PC-9 (cell line): Measurements from ENCODE around the gene CLDN20. TPM values are rescaled to one million over a fixed set of nuclear protein-coding genes. Genes with fewer than 3 reads are reported as not detected.

Experiments used
- BruUV-seq: library from RNA; stranded (reverse); fragments of 400-500 nt; replicated peaks from 2 replicates; lab custom pipeline; 2021; lab: Mats Ljungman, UMichigan
- CTCF ChIA-PET: fragments of 300-600 bp; sonication (Branson Sonifier 250); formaldehyde crosslinking; loops from one replicate; lab custom pipeline; 2022; ENCODE audit warnings: antibody characterized with exemption; lab: Charles Lee
- POLR2A ChIA-PET: fragments of 300-600 bp; sonication (Branson Sonifier 250); formaldehyde crosslinking; loops from one replicate; lab custom pipeline; 2022; ENCODE audit warnings: antibody characterized with exemption; ENCODE audit not compliant: unreplicated experiment; lab: Charles Lee
- DNase-seq, 2 experiments: peaks; one replicate each; pipeline versions ENCODE4 v3.0.0 to v3.0.0-alpha.2; 2015 to 2022; ENCODE audit warnings: mixed read lengths in 1 of 2
- H2AFZ ChIP-seq: fragments of 200-600 bp; sonication (generic); 2 replicates; pipeline ENCODE4 v1.8.1; 2017; ENCODE audit warnings: antibody characterized with exemption
- H3F3A ChIP-seq: fragments of 200-600 bp; sonication (generic); 2 replicates; pipeline ENCODE4 v1.8.1; 2017; ENCODE audit warnings: antibody characterized with exemption, mild to moderate bottlenecking, low read depth; ENCODE audit not compliant: insufficient read depth
- H3K27ac ChIP-seq: fragments of 200-600 bp; sonication (generic); 2 replicates; pipeline ENCODE4 v1.6.1; 2016; ENCODE audit warnings: mixed run types
- H3K27me3 ChIP-seq: fragments of 200-600 bp; sonication (generic); 2 replicates; pipeline ENCODE4 v1.6.1; 2016; ENCODE audit warnings: low read depth, mixed run types; ENCODE audit not compliant: insufficient read depth
- H3K36me3 ChIP-seq: fragments of 200-600 bp; sonication (generic); 2 replicates; pipeline ENCODE4 v1.6.1; 2016; ENCODE audit warnings: low read depth, mixed run types
- H3K4me1 ChIP-seq: fragments of 200-600 bp; sonication (generic); replicated peaks from 2 replicates; pipeline ENCODE4 v1.6.1; 2016; ENCODE audit warnings: mixed run types; ENCODE audit not compliant: insufficient read depth
- H3K4me2 ChIP-seq: fragments of 200-600 bp; sonication (generic); 2 replicates; pipeline ENCODE4 v1.6.1; 2017; ENCODE audit warnings: mixed run types
- H3K4me3 ChIP-seq: fragments of 200-600 bp; sonication (generic); 2 replicates; pipeline ENCODE4 v1.6.1; 2016; ENCODE audit warnings: mixed run types
- H3K79me2 ChIP-seq: fragments of 200-600 bp; sonication (generic); 2 replicates; pipeline ENCODE4 v1.6.1; 2017; ENCODE audit warnings: low read depth, mixed run types
- H3K9me2 ChIP-seq: fragments of 200-600 bp; sonication (generic); 2 replicates; pipeline ENCODE4 v1.8.1; 2017; ENCODE audit warnings: mild to moderate bottlenecking; ENCODE audit not compliant: insufficient read depth
- H3K9me3 ChIP-seq: fragments of 200-600 bp; sonication (generic); 2 replicates; pipeline ENCODE4 v1.8.1; 2016; ENCODE audit warnings: low read depth; ENCODE audit not compliant: insufficient read depth
- H4K20me1 ChIP-seq: fragments of 200-600 bp; sonication (generic); 2 replicates; pipeline ENCODE4 v1.8.1; 2017; ENCODE audit not compliant: insufficient read depth
- EZH2 ChIP-seq: fragments of 200-600 bp; sonication (generic); IDR thresholded peaks from 2 replicates; pipeline ENCODE4 v1.8.0; 2017; ENCODE audit warnings: antibody characterized with exemption, low read depth
- intact Hi-C: fragments of 100-400 bp; cut with micrococcal nuclease; formaldehyde crosslinking; loops from one replicate; pipeline ENCODE4 v1.10.0; 2022; ENCODE audit not compliant: unreplicated experiment
- total RNA-seq: library from RNA; stranded (reverse); gene quantifications from 2 replicates; pipeline ENCODE4 v1.2.3, GENCODE V29; 2021
- TF ChIP-seq, protein P1 (sequence below): fragments of 200-600 bp; sonication (generic); conservative IDR thresholded peaks from 2 replicates; pipeline ENCODE4 v1.6.1; 2017; ENCODE audit warnings: mixed run types, antibody characterized with exemption, mild to moderate bottlenecking, moderate library complexity

The CLDN20 gene
- total RNA-seq, 1 experiment from 2014 or later: not detected

DNA sequence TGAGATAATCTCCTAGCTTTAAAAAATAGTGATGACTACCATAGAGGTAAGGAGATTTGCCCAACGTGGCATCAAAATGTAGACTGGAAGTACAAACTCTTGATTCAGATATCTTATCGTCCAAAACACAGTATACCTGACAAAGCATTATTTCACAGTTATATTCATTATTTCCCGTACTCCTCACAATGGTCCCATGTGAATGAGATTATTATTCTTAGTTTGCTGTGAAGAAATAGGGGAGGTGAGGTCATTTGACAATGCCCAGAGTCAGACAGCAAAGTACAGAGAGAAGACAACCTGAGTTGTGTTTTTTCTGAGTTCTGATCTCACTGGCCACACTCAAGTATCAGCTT, 51.7 kb downstream of the CLDN20 start:
- intact Hi-C loops: loop anchor here (10.0 kb wide), 1 partner anchor 641 kb away; no protein-coding TSS in a partner anchor
- BruUV-seq: no TSS peak
- peaks cover 29% of the 10 kb centered on the region for H3K79me2 ChIP-seq

DNA sequence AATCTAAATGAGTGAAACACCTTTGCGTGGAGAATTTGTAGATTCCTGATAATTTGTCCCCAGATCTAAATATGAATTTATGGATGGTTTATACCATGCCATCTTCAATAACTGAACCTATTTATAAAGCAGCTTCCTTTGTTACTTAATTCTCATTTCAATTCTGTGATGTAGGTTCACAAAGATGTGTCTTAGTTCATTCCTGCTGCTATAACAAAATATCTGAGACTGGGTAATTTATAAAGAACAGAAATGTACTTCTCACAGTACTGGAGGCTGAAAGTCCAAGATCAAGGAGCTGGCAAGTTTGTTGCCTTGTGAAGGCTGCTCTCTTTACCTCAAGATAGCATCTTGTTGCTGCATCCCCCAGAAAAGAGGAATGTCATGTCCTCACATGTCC, 52.6 kb downstream of the CLDN20 start:
- CTCF ChIA-PET: no interaction called here
- H3K9me3 ChIP-seq: no peaks in the 10 kb centered on the region
- no peaks in the 10 kb centered on the region for H3K27me3 ChIP-seq
- peaks cover 19% of the 10 kb centered on the region; the same call in 1 of the 2 replicates for H3K4me1 ChIP-seq
- intact Hi-C loops: loop anchor here (10.0 kb wide), 1 partner anchor 642 kb away; no protein-coding TSS in a partner anchor
- POLR2A ChIA-PET: no interaction called here
- peaks cover 10% of the 10 kb centered on the region; the same call in 1 of the 2 replicates for H3F3A ChIP-seq
- H3K36me3 ChIP-seq: peaks cover 11% of the 10 kb centered on the region; the same call in 1 of the 2 replicates
- DNase-seq: no peak
- peak overlapping the region; percentile 24; the same call in 1 of the 2 replicates for H3K4me3 ChIP-seq
- TF ChIP-seq EZH2: no peak
- TF ChIP-seq, protein P1, sequence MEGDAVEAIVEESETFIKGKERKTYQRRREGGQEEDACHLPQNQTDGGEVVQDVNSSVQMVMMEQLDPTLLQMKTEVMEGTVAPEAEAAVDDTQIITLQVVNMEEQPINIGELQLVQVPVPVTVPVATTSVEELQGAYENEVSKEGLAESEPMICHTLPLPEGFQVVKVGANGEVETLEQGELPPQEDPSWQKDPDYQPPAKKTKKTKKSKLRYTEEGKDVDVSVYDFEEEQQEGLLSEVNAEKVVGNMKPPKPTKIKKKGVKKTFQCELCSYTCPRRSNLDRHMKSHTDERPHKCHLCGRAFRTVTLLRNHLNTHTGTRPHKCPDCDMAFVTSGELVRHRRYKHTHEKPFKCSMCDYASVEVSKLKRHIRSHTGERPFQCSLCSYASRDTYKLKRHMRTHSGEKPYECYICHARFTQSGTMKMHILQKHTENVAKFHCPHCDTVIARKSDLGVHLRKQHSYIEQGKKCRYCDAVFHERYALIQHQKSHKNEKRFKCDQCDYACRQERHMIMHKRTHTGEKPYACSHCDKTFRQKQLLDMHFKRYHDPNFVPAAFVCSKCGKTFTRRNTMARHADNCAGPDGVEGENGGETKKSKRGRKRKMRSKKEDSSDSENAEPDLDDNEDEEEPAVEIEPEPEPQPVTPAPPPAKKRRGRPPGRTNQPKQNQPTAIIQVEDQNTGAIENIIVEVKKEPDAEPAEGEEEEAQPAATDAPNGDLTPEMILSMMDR: no peak
- H4K20me1 ChIP-seq: peaks cover 3% of the 10 kb centered on the region; the same call in 1 of the 2 replicates
- no peak overlapping the region for H3K27ac ChIP-seq
- H2AFZ ChIP-seq: no peak overlapping the region
- H3K79me2 ChIP-seq: peaks cover 28% of the 10 kb centered on the region
- H3K4me2 ChIP-seq: peak overlapping the region; percentile 84; the same call in 1 of the 2 replicates
- no TSS peak for BruUV-seq
- no peaks in the 10 kb centered on the region for H3K9me2 ChIP-seq

More for the DNA sequence above, 51.7 kb downstream of the CLDN20 start:
- Histone ChIP-seq H3K27me3 (no peaks in the 10 kb centered on the region), H3K27ac (peak overlapping the region; percentile 77), H3K9me3 (no peaks in the 10 kb centered on the region), H3K4me2 (peak overlapping the region; percentile 84), H4K20me1 (peaks cover 3% of the 10 kb centered on the region; the same call in 1 of the 2 replicates), H2AFZ (peak overlapping the region; percentile 84), H3K4me3 (peak overlapping the region; percentile 85), H3F3A (peaks cover 10% of the 10 kb centered on the region; the same call in 1 of the 2 replicates), H3K9me2 (no peaks in the 10 kb centered on the region), H3K4me1 (peaks cover 23% of the 10 kb centered on the region), H3K36me3 (peaks cover 19% of the 10 kb centered on the region; the same call in 1 of the 2 replicates)
- ChIA-PET POLR2A (no interaction called here), CTCF (no interaction called here)
- DNase-seq: no peak
- TF ChIP-seq EZH2: no peak
- TF ChIP-seq, protein P1: no peak

DNA sequence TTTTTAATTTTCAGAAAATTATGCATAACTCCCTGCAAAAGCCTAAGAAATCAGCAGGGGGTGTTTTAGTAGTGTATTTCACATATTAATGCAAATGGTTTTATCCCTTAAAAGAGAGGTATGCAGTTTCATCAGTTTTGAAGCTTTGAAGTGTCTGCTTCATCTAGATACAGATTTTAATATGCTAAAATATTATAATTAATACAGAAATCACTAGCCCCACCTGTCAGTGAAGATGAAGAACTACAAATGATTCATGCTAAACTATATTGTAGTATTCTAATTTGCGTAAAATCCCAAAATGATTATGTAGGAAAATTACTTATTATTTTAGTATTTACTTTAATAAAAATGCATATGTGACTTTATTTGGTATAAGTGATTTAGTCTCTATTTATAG, 53.4 kb downstream of the CLDN20 start:
- H3F3A ChIP-seq: peaks cover 10% of the 10 kb centered on the region; the same call in 1 of the 2 replicates
- no peaks in the 10 kb centered on the region for H4K20me1 ChIP-seq
- no peak overlapping the region for H3K4me3 ChIP-seq
- H2AFZ ChIP-seq: no peak overlapping the region
- H3K36me3 ChIP-seq: peaks cover 8% of the 10 kb centered on the region; the same call in 1 of the 2 replicates
- no peaks in the 10 kb centered on the region for H3K9me3 ChIP-seq
- DNase-seq: no peak
- ChIA-PET POLR2A (no interaction called here), CTCF (no interaction called here)
- peaks cover 20% of the 10 kb centered on the region for H3K79me2 ChIP-seq
- H3K4me2 ChIP-seq: no peak overlapping the region
- no peaks in the 10 kb centered on the region for H3K27me3 ChIP-seq
- intact Hi-C loops: loop anchor here (10.0 kb wide), 1 partner anchor 642 kb away; no protein-coding TSS in a partner anchor
- peaks cover 19% of the 10 kb centered on the region; the same call in 1 of the 2 replicates for H3K4me1 ChIP-seq
- no peak overlapping the region for H3K27ac ChIP-seq
- no peak for TF ChIP-seq EZH2
- TF ChIP-seq, protein P1: peak; percentile 27; the same call in 1 of the 2 replicates
- H3K9me2 ChIP-seq: no peaks in the 10 kb centered on the region
- no TSS peak for BruUV-seq
